Omental fat pad (tissue), 4 donors: Measurements from ENCODE around the gene LRP1. TPM values are rescaled to one million over a fixed set of nuclear protein-coding genes. Genes with fewer than 3 reads are reported as not detected.

Experiments
- ATAC-seq: fragments of 150-250 bp; one replicate; pipeline ENCODE4 v1.9.1; 2016; ENCODE audit warnings: mild to moderate bottlenecking, moderate library complexity; ENCODE audit not compliant: low FRiP score
- DNase-seq: peaks from one replicate; pipeline ENCODE4 v3.0.0-alpha.2; 2019; ENCODE audit warnings: low spot score
- total RNA-seq, 4 donors: library from RNA; depleted of rRNA; stranded (reverse); fragments of >200 nt; gene quantifications; one replicate each; pipeline ENCODE4 v1.1.0, GENCODE V29; 2016
- TF ChIP-seq, protein P1 (sequence below), 3 donors: fragments of 450-650 bp; IDR thresholded peaks; one replicate each; pipeline ENCODE4 v1.5.1; 2016 to 2017; ENCODE audit warnings: antibody characterized with exemption in 3 of 3, mild to moderate bottlenecking in 3 of 3, moderate library complexity in 2 of 3

The LRP1 gene
- total RNA-seq, 4 donors from 2014 or later = 312 to 592 (median 571) TPM

DNA sequence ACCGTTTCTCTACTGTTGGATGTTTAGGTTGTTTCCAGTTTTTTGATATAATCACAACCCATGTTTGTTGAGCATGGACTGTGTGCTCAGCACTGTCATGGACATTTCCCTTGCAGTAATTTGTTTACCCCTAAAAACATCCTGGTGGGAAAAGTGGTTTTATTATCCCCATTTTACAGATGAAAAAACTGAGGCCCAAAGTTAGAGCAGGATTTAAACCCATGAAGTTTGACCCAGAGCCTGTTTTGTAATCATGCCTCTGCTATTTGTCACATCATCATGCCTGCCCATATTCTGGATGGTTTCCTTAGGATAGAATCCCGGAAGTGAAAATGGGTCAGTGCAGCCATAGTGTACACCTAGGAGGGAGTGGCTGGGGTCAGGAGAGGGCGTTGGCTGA lies 36.2 kb downstream of the LRP1 start:
- no peak for ATAC-seq
- TF ChIP-seq, protein P1, sequence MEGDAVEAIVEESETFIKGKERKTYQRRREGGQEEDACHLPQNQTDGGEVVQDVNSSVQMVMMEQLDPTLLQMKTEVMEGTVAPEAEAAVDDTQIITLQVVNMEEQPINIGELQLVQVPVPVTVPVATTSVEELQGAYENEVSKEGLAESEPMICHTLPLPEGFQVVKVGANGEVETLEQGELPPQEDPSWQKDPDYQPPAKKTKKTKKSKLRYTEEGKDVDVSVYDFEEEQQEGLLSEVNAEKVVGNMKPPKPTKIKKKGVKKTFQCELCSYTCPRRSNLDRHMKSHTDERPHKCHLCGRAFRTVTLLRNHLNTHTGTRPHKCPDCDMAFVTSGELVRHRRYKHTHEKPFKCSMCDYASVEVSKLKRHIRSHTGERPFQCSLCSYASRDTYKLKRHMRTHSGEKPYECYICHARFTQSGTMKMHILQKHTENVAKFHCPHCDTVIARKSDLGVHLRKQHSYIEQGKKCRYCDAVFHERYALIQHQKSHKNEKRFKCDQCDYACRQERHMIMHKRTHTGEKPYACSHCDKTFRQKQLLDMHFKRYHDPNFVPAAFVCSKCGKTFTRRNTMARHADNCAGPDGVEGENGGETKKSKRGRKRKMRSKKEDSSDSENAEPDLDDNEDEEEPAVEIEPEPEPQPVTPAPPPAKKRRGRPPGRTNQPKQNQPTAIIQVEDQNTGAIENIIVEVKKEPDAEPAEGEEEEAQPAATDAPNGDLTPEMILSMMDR (IDR thresholded peaks at IDR 0.05) = no peak
- DNase-seq = no peak

DNA sequence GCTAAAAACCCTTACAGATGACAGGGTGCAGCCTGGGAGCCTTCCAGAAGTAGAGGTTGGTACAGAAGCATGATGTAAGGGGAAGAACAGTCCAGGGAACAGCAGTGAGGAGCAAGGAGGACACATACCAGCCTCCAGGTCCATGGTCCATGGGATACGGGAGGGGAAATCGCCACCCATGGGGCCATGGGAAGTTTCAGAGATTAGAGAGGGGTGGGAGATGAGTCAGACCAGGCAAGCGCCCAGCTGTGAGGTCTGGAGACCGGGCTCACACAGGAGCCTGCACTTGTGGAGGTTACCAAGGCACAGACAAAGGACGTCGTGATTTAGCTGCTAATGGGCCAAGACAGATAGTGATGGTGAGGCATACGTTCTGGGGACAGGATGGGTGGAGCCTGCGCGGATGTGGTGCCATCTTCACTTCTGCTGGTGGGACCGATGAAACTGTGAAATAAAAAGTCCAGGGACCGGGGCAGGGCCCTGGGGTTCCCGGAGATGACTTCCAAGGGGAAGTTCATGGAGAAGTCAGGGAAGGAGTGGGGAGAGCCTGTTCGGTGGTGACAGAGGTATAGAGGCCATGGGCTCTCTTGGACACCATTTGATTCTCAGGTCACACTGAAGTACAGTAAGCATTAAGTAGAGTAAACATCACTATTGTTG lies 36.8 kb downstream of the LRP1 start:
- ATAC-seq = no peak
- TF ChIP-seq, protein P1 (IDR thresholded peaks at IDR 0.05) = no peak
- DNase-seq = no peak

DNA sequence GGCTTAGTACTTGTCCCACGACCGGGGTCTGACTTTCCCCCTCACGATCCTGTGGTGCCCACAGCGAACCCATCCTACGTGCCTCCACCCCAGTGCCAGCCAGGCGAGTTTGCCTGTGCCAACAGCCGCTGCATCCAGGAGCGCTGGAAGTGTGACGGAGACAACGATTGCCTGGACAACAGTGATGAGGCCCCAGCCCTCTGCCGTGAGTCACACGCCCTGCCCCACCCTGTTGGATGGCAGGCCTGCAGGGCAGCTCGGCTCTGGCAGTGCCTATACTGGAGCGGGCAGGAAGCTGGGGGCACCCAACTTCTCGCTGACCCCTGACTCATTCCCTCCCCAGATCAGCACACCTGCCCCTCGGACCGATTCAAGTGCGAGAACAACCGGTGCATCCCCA lies 37.5 kb downstream of the LRP1 start:
- no peak for ATAC-seq
- TF ChIP-seq, protein P1 (IDR thresholded peaks at IDR 0.05) = no peak
- DNase-seq = no peak

DNA sequence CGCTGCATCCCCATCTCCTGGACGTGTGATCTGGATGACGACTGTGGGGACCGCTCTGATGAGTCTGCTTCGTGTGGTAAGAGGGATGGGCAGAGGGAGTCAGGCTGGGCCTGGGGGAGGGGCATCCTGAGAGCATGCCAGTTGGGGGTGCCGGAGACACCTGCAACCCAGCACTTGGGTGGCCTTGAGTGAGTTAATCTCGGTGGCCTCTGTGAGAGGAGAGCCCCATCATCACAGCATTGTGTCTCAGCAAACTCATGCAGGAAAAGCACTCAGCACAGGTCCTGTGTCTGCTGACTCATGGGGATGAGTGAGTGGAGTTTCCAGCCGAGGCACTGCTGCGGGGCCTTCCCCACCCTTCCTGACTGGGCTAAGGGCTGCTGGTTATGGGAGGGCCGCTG lies 38.7 kb downstream of the LRP1 start:
- ATAC-seq (no peak), DNase-seq (no peak)
- TF ChIP-seq, protein P1 (IDR thresholded peaks at IDR 0.05) = no peak

DNA sequence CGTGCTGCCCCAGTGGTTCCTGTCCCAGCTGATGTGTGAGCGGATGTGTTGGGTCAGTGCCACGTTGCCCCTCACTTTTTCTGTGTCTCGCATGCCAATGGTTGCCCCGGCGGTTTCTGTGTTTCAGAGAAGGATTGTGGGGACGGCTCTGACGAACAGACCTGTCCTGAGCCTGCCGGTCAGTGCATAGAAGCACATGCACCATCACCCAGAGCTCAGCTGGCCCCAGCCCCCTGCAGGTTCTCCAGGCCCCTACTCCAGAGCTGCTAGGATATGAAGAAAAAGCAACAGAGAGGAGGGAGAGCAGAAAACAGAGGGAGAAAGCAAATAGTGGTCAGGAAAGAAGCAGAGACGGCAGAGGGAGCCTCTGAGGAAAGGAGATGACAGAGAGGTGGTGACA lies 39.8 kb downstream of the LRP1 start:
- TF ChIP-seq, protein P1 (IDR thresholded peaks at IDR 0.05) = no peak
- ATAC-seq (no peak), DNase-seq (no peak)

DNA sequence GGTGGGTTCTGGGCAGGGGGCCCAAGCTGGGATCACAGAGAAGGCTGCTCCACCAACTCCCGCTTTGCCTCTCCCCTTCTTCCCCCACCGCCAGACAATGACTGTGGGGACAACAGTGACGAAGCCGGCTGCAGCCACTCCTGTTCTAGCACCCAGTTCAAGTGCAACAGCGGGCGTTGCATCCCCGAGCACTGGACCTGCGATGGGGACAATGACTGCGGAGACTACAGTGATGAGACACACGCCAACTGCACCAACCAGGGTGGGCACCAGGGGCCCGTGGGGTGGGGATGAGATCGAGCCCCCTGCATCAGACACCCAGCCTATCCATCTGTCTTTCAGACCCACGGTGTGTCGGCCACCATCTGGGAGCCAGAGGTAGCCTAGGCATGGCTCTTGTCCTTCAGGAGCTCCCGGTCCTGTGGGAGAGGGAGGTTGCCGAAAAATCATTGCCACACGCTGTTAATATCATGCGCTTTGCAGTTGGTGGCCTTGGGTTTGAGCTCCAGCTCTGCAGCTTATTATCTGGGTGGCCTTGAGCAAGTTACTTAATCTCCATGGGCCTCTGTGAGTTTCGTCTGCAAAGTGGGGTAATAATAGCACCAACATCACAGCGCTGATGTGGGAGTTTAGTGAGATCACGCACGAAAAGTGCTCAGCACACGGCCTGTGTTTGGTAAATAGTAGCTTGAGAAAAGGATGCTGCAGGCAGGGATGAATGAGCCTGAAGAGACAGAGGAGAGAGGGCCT lies 40.9 kb downstream of the LRP1 start:
- no peak for ATAC-seq
- TF ChIP-seq, protein P1 (IDR thresholded peaks at IDR 0.05) = no peak
- DNase-seq = no peak

DNA sequence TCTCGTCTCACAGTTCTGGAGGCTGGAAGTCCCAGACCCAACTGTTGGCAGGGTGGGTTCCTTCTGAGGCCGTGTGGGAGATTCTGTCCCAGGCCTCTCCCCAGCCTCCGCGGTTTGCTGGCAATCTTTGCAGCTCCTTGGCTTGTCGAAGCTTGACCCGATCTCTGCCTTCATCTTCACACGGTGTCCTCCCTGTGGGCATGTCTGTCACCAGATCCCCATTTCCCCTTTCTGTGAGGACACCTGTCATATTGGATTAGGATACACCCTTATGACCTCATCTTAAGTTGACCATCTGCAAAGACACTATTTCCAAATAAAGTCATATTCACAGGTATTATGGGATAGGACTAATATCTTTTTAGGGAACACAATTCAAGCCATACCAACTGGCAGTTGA lies 41.7 kb downstream of the LRP1 start:
- ATAC-seq (no peak), DNase-seq (no peak)
- TF ChIP-seq, protein P1 (IDR thresholded peaks at IDR 0.05) = no peak
